Measurements from ENCODE around the gene YJU2. TPM values are rescaled to one million over a fixed set of nuclear protein-coding genes. Genes with fewer than 3 reads are reported as not detected.

The YJU2 gene
- total and polyA plus RNA-seq, 2 of the 8 experiments (the other 6 are each of a cell fraction or from before 2014, with no cell fraction given): 26.8 to 27.7 TPM

DNA sequence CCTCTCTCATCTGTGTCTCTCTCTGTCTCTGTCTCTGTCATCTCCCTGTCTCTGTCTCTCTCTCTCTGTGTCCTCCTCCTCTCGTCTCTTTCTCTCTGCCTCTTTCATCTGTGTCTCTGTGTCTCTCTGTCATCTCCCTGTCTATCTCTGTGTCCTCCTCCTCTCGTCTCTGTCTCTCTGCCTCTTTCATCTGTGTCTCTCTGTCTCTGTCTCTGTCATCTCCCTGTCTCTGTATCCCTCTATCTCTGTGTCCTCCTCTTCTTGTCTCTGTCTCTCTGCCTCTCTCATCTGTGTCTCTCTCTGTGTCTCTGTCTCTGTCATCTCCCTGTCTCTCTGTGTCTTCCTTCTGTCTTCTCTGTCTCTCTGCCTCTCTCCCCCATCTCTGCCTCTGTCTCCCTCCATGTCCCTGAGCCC lies 18.1 kb upstream of the YJU2 start (continued):
- TF ChIP-seq, protein P1, sequence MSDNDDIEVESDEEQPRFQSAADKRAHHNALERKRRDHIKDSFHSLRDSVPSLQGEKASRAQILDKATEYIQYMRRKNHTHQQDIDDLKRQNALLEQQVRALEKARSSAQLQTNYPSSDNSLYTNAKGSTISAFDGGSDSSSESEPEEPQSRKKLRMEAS (IDR thresholded peaks at IDR 0.05): no peak
- TF ChIP-seq CHD2 (IDR thresholded peaks at IDR 0.05; ENCODE audit: low read length) (no peak), NRF1 (IDR thresholded peaks at IDR 0.05; ENCODE audit: low read depth, low read length) (no peak), TEAD4 (IDR thresholded peaks at IDR 0.05; ENCODE audit: low read depth, low read length) (no peak)
- TF ChIP-seq, protein P2, sequence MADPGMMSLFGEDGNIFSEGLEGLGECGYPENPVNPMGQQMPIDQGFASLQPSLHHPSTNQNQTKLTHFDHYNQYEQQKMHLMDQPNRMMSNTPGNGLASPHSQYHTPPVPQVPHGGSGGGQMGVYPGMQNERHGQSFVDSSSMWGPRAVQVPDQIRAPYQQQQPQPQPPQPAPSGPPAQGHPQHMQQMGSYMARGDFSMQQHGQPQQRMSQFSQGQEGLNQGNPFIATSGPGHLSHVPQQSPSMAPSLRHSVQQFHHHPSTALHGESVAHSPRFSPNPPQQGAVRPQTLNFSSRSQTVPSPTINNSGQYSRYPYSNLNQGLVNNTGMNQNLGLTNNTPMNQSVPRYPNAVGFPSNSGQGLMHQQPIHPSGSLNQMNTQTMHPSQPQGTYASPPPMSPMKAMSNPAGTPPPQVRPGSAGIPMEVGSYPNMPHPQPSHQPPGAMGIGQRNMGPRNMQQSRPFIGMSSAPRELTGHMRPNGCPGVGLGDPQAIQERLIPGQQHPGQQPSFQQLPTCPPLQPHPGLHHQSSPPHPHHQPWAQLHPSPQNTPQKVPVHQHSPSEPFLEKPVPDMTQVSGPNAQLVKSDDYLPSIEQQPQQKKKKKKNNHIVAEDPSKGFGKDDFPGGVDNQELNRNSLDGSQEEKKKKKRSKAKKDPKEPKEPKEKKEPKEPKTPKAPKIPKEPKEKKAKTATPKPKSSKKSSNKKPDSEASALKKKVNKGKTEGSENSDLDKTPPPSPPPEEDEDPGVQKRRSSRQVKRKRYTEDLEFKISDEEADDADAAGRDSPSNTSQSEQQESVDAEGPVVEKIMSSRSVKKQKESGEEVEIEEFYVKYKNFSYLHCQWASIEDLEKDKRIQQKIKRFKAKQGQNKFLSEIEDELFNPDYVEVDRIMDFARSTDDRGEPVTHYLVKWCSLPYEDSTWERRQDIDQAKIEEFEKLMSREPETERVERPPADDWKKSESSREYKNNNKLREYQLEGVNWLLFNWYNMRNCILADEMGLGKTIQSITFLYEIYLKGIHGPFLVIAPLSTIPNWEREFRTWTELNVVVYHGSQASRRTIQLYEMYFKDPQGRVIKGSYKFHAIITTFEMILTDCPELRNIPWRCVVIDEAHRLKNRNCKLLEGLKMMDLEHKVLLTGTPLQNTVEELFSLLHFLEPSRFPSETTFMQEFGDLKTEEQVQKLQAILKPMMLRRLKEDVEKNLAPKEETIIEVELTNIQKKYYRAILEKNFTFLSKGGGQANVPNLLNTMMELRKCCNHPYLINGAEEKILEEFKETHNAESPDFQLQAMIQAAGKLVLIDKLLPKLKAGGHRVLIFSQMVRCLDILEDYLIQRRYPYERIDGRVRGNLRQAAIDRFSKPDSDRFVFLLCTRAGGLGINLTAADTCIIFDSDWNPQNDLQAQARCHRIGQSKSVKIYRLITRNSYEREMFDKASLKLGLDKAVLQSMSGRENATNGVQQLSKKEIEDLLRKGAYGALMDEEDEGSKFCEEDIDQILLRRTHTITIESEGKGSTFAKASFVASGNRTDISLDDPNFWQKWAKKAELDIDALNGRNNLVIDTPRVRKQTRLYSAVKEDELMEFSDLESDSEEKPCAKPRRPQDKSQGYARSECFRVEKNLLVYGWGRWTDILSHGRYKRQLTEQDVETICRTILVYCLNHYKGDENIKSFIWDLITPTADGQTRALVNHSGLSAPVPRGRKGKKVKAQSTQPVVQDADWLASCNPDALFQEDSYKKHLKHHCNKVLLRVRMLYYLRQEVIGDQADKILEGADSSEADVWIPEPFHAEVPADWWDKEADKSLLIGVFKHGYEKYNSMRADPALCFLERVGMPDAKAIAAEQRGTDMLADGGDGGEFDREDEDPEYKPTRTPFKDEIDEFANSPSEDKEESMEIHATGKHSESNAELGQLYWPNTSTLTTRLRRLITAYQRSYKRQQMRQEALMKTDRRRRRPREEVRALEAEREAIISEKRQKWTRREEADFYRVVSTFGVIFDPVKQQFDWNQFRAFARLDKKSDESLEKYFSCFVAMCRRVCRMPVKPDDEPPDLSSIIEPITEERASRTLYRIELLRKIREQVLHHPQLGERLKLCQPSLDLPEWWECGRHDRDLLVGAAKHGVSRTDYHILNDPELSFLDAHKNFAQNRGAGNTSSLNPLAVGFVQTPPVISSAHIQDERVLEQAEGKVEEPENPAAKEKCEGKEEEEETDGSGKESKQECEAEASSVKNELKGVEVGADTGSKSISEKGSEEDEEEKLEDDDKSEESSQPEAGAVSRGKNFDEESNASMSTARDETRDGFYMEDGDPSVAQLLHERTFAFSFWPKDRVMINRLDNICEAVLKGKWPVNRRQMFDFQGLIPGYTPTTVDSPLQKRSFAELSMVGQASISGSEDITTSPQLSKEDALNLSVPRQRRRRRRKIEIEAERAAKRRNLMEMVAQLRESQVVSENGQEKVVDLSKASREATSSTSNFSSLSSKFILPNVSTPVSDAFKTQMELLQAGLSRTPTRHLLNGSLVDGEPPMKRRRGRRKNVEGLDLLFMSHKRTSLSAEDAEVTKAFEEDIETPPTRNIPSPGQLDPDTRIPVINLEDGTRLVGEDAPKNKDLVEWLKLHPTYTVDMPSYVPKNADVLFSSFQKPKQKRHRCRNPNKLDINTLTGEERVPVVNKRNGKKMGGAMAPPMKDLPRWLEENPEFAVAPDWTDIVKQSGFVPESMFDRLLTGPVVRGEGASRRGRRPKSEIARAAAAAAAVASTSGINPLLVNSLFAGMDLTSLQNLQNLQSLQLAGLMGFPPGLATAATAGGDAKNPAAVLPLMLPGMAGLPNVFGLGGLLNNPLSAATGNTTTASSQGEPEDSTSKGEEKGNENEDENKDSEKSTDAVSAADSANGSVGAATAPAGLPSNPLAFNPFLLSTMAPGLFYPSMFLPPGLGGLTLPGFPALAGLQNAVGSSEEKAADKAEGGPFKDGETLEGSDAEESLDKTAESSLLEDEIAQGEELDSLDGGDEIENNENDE (IDR thresholded peaks at IDR 0.05; ENCODE audit: insufficient replicate concordance, low read length): no peak
